Placental pericyte (primary cell): ENCODE data around the gene RALGAPA2. TPM values are rescaled to one million over a fixed set of nuclear protein-coding genes. Genes with fewer than 3 reads are reported as not detected.

ENCODE experiments used
- small RNA-seq: library from RNA; depleted of rRNA; stranded (forward); fragments of <200 nt; gene quantifications from one replicate; pipeline ENCODE3, GENCODE V24; 2012; ENCODE audit warnings: low replicate concordance
- total RNA-seq: library from RNA; depleted of rRNA; stranded (reverse); fragments of >200 nt; gene quantifications from 2 replicates; pipeline ENCODE4 v1.2.3, GENCODE V29; 2012

Gene RALGAPA2
- 3.1 and 7.6 TPM in 2 replicates for total RNA-seq

DNA sequence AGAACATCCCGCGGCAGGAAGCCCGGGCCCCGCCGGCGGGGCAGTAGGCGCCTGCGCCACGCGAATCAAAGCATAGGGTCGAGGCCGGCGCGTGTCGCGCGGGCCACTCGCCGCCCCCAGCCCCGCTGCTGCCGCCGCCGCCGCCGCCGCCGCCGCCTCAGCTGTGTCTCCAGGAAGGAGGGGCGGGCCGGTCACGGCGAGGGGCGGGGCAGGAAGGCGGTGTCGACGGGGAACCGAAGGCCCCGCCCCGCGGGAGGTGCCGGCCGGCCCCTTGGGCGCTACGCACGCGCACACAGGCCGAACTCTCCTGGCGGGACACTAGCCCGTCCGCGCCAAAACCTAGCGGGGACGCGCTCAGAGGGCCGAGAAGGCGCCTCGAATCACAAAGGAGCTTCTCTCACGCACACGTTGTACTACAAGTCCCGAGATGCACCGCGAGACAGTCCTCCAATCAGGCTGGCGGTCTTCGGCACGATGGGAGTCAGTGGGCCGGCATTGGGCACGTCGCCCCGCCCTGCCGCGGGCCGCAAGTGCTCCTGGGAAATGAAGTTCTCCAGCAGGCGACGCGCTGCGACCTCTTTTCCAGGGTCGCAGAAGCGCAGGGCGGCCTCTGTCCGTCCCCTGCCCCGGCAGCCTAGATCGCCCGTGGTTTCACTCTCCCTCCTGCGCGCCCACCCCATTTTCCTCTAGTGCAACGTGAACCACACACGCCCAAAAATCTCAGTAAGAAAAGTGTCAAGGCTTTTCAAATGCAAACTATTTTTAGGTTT lies at the start of gene RALGAPA2:
TSS of gene RALGAPA2 (minus strand) at position 171 of the 770 bp plus-strand sequence. CDS start at position 7, 164 bp downstream.

DNA sequence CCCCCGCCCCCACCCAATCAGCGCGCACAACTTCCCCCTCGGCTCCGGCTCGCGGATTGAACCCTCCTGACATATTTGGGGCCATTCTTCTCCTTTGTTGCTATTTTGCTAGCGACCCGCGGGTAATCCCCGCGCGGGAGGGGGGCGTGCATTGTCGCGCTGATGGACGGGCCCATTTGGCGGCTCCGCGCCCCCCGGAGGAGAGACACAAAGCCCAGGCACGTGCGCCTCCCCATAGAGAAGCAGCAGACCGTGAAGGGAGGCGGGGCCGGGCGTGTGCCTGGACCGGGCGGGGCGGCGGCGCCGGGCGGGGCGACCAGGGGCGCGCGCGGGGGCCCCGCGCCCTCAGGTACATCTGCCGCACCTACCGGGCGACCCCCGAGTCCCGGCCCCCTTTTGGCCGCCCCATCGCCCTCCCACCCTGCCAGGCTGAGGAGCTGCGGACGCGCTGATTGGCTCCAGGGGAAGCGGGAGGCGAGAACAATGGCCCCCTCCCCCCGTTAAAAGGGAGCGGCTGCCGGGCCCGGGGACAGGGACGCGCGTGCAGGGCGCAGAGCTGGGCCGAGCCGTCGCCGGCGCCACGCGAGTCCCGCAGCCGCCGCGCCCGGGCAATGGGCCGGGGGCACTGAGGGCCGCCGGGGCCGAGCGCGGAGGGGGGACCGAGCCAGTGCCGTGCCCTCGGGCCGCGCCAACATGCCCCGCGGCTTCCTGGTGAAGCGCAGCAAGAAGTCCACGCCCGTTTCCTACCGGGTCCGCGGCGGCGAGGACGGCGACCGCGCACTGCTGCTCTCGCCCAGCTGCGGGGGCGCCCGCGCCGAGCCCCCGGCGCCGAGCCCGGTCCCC lies 344.6 kb downstream of the RALGAPA2 start, which contains the start of gene INSM1:
TSS of gene INSM1 (plus strand) at position 530 of the 843 bp plus-strand sequence. CDS start at position 694, 164 bp downstream.

Small RNAs within 50 kb of the gene (small RNA-seq; reads per million reads assigned to genes)
- gene EIF4E2P1 (not detected), gene RN7SL607P (not detected)
